Mesendoderm (in vitro differentiated cells): ENCODE data around the gene VASN.

ENCODE experiments used
- DNase-seq: peaks from one replicate; pipeline ENCODE4 v3.0.0; 2013
- H2AK5ac ChIP-seq: 2 replicates; pipeline ENCODE4 v1.6.1; 2013; ENCODE audit warnings: low read length, inconsistent platforms
- H2BK120ac ChIP-seq: 2 replicates; pipeline ENCODE4 v1.6.1; 2013; ENCODE audit warnings: low read depth, mild to moderate bottlenecking, low read length, moderate library complexity, mixed read lengths
- H2BK15ac ChIP-seq: replicated peaks from 2 replicates; pipeline ENCODE4 v1.6.1; 2013; ENCODE audit warnings: low read depth, mild to moderate bottlenecking, moderate library complexity
- H2BK5ac ChIP-seq: 2 replicates; pipeline ENCODE4 v1.6.1; 2013; ENCODE audit warnings: low read length, inconsistent platforms
- H3K18ac ChIP-seq: 2 replicates; pipeline ENCODE4 v1.6.1; 2013; ENCODE audit warnings: mild to moderate bottlenecking, low read length, mixed read lengths
- H3K23ac ChIP-seq: one replicate; pipeline ENCODE4 v1.6.1; 2013; ENCODE audit warnings: low read length
- H3K27ac ChIP-seq: 2 replicates; pipeline ENCODE4 v1.5.1; 2013; ENCODE audit warnings: low read depth, mild to moderate bottlenecking, inconsistent platforms, low read length, moderate library complexity
- H3K27me3 ChIP-seq: 2 replicates; pipeline ENCODE4 v1.6.1; 2013; ENCODE audit warnings: low read length, control low read depth, mild to moderate bottlenecking, inconsistent platforms; ENCODE audit not compliant: insufficient read depth, poor library complexity
- H3K36me3 ChIP-seq: 2 replicates; pipeline ENCODE4 v1.6.1; 2013; ENCODE audit warnings: low read length, inconsistent platforms; ENCODE audit not compliant: control insufficient read depth, insufficient read depth
- H3K4ac ChIP-seq: one replicate; pipeline ENCODE4 v1.6.1; 2013; ENCODE audit warnings: low read depth, mild to moderate bottlenecking, low read length, moderate library complexity
- H3K4me1 ChIP-seq: 2 replicates; pipeline ENCODE4 v1.6.1; 2013; ENCODE audit warnings: low read depth, low read length, inconsistent platforms; ENCODE audit not compliant: control insufficient read depth
- H3K4me2 ChIP-seq: 2 replicates; pipeline ENCODE4 v1.6.1; 2013; ENCODE audit warnings: low read length
- H3K4me3 ChIP-seq: 2 replicates; pipeline ENCODE4 v1.5.1; 2013; ENCODE audit warnings: mild to moderate bottlenecking, low read length
- H3K56ac ChIP-seq: one replicate; pipeline ENCODE4 v1.6.1; 2013; ENCODE audit warnings: low read length
- H3K79me1 ChIP-seq: 2 replicates; pipeline ENCODE4 v1.6.1; 2013; ENCODE audit warnings: low read length, inconsistent platforms
- H3K79me2 ChIP-seq: 2 replicates; pipeline ENCODE4 v1.6.1; 2013; ENCODE audit warnings: mild to moderate bottlenecking, low read length; ENCODE audit not compliant: control insufficient read depth, insufficient read depth
- H3K9ac ChIP-seq: 2 replicates; pipeline ENCODE4 v1.6.1; 2013; ENCODE audit warnings: low read length, inconsistent platforms
- H4K5ac ChIP-seq: one replicate; pipeline ENCODE4 v1.6.1; 2013; ENCODE audit warnings: low read length
- H4K8ac ChIP-seq: one replicate; pipeline ENCODE4 v1.6.1; 2013; ENCODE audit warnings: low read depth, mild to moderate bottlenecking, control low read depth, low read length, moderate library complexity
- WGBS: extraction: QIAGEN DNeasy Blood & Tissue Kit; methylation state at CpG from one replicate; pipeline ENCODE4 v1.1.7; 2013; ENCODE audit warnings: low lambda C conversion rate, missing lambda C conversion rate; ENCODE audit not compliant: insufficient coverage; ENCODE audit errors: extremely low coverage; 5-methylcytosine and 5-hydroxymethylcytosine counted together

VASN gene

DNA sequence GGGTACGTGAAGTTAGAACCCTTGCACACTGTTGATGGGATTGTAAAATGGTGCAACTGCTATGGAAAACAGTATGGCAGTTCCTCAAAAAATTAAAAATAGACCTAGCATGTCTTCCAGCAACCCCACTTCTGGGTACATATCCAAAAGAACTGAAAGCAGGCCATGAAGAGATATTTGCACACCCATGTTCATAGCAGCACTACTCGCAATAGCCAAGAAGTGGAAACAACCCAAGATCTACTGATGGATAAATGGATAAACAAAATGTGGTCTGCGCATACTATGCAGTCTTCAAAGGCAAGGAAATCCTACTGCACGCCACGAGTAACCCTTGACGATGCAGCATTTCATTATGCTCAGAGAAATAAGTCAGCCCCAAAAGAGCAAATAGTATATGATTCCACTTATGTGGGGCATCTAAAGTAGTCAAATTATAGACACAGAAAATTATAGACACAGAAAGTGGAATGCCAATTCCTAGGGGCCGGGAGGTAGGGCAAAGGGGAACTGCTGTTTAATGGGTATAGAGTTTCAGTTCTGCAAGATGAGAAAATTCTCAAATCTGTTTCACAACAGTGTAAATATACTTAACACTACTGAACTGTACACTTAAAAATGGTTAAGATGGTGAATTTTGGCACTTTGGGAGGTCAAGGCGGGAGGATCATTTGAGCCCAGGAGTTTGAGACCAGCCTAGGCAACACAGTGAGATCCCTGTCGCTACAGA is 27.5 kb downstream of the VASN start:
- Histone ChIP-seq H3K36me3 (no peaks in the 10 kb centered on the region), H3K23ac (no peak overlapping the region), H3K79me2 (no peaks in the 10 kb centered on the region), H3K27ac (no peak overlapping the region), H2BK120ac (no peak overlapping the region), H3K9ac (no peak overlapping the region), H3K4me1 (no peaks in the 10 kb centered on the region), H3K4ac (no peak overlapping the region), H4K5ac (no peak overlapping the region), H4K8ac (no peak overlapping the region), H3K56ac (no peak overlapping the region), H3K27me3 (no peaks in the 10 kb centered on the region), H3K4me2 (no peak overlapping the region), H3K4me3 (no peak overlapping the region), H2AK5ac (no peak overlapping the region), H2BK15ac (no peak overlapping the region), H3K18ac (no peak overlapping the region), H2BK5ac (no peak overlapping the region), H3K79me1 (no peaks in the 10 kb centered on the region)
- no CpG with 5 or more reads among the region's 9 CpGs for WGBS
- DNase-seq, result no peak

DNA sequence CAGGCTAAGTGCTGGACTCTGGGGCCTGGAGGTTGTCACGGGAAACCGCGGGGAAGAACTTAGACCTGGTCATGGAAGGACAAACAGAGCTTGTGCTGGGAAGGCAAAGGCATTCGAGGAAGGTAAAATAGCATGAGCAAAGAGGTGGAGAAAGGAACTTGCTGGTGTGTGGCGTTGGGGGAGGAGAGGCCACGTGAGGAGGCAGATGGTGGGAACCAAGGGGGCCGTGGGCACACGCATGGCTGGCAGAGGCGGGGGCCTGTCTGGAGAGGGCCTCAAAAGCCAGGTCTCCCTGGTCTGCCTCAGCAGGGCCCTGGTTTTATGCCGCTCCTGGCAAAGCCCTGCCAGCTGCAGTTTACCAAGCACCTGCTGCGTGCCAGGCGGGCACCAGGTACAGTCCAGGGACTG is 29.4 kb downstream of the VASN start:
- DNase-seq, result no peak

DNA sequence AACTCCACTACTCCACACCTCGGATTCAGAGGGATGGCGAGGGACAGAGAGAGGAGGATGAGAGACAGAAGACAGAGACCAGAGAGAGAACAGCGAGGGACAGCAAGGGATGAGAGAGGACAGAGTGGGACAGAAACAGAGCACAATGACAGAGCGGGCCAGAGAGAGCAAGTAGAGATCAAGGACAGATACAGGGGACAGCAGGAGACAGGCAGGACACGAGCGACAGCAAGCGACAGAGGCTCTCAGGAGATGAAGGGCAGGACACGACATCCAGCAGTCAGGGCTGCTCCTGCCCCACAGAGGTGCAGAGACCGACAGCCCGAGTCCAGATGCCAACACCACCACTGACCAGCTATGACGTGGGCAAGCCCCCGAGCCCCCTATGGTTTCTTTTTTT is 29.9 kb downstream of the VASN start:
- H3K18ac ChIP-seq, result no peak overlapping the region
- no peak overlapping the region for H3K4me2 ChIP-seq
- H4K8ac ChIP-seq, result no peak overlapping the region
- no peaks in the 10 kb centered on the region for H3K27me3 ChIP-seq
- H3K4ac ChIP-seq, result no peak overlapping the region
- H2BK5ac ChIP-seq, result no peak overlapping the region
- no peak overlapping the region for H2AK5ac ChIP-seq
- H3K27ac ChIP-seq, result no peak overlapping the region
- H3K56ac ChIP-seq, result no peak overlapping the region
- WGBS, result no CpG with 5 or more reads among the region's 12 CpGs
- no peak overlapping the region for H3K9ac ChIP-seq
- no peak overlapping the region for H3K23ac ChIP-seq
- no peaks in the 10 kb centered on the region for H3K36me3 ChIP-seq
- no peaks in the 10 kb centered on the region for H3K4me1 ChIP-seq
- H2BK15ac ChIP-seq, result no peak overlapping the region
- H3K79me2 ChIP-seq, result no peaks in the 10 kb centered on the region
- no peak overlapping the region for H4K5ac ChIP-seq
- no peak overlapping the region for H2BK120ac ChIP-seq
- no peak for DNase-seq
- no peaks in the 10 kb centered on the region for H3K79me1 ChIP-seq
- H3K4me3 ChIP-seq, result no peak overlapping the region

More for the DNA sequence above, 29.4 kb downstream of the VASN start:
- Histone ChIP-seq H3K18ac (no peak overlapping the region), H2BK5ac (no peak overlapping the region), H3K4ac (no peak overlapping the region), H3K4me1 (no peaks in the 10 kb centered on the region), H3K23ac (no peak overlapping the region), H3K56ac (no peak overlapping the region), H3K79me2 (no peaks in the 10 kb centered on the region), H2AK5ac (no peak overlapping the region), H3K79me1 (no peaks in the 10 kb centered on the region), H3K36me3 (no peaks in the 10 kb centered on the region), H4K8ac (no peak overlapping the region), H3K4me2 (no peak overlapping the region), H2BK120ac (no peak overlapping the region), H3K27ac (no peak overlapping the region), H4K5ac (no peak overlapping the region), H3K4me3 (no peak overlapping the region), H2BK15ac (no peak overlapping the region), H3K27me3 (no peaks in the 10 kb centered on the region), H3K9ac (no peak overlapping the region)
- no CpG with 5 or more reads among the region's 12 CpGs for WGBS

DNA sequence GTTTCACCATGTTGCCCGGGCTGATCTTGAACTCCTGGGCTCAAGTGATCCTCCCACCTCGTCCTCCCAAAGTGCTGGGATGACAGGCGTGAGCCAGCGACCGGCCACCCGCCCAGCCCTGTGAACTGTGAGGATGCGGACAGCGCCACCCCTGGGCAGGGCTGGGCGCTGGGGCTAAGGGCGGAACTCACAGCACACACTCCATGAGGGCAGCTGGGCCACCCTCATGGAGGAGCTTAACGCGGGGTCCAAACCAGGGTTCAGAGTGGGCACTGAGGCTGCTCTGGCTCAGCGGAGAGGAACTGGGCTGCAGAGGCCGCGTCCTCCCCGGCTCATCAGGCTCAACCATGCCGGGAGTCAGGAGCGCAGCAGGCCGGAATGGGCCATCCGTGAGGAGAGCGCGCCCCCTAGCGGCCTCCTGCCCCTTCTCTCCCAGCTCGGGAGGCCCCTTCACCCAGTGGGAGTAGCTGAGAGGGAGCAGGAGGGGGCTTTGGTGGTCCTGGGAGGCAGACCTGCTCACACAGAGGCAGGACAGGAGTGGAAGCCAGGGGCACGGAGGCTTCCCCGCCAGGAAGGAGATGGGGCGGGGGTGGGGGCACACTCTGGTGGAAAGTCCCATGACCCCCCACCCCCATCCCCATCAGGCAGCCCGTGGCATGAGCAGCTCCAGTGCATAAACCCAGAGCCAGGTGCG is 30.9 kb downstream of the VASN start:
- Histone ChIP-seq H3K79me2 (no peaks in the 10 kb centered on the region), H4K5ac (no peak overlapping the region), H3K27ac (no peak overlapping the region), H3K9ac (peak overlapping the region; percentile 63), H3K4ac (no peak overlapping the region), H3K36me3 (no peaks in the 10 kb centered on the region), H3K4me1 (no peaks in the 10 kb centered on the region), H4K8ac (no peak overlapping the region), H2AK5ac (no peak overlapping the region), H3K79me1 (no peaks in the 10 kb centered on the region), H3K27me3 (no peaks in the 10 kb centered on the region), H2BK5ac (no peak overlapping the region), H3K4me2 (no peak overlapping the region), H3K56ac (peak overlapping the region; percentile 82), H3K4me3 (no peak overlapping the region), H2BK15ac (no peak overlapping the region), H3K23ac (no peak overlapping the region), H2BK120ac (no peak overlapping the region), H3K18ac (no peak overlapping the region)
- DNase-seq, result peak; percentile 78
- no CpG with 5 or more reads among the region's 29 CpGs for WGBS

DNA sequence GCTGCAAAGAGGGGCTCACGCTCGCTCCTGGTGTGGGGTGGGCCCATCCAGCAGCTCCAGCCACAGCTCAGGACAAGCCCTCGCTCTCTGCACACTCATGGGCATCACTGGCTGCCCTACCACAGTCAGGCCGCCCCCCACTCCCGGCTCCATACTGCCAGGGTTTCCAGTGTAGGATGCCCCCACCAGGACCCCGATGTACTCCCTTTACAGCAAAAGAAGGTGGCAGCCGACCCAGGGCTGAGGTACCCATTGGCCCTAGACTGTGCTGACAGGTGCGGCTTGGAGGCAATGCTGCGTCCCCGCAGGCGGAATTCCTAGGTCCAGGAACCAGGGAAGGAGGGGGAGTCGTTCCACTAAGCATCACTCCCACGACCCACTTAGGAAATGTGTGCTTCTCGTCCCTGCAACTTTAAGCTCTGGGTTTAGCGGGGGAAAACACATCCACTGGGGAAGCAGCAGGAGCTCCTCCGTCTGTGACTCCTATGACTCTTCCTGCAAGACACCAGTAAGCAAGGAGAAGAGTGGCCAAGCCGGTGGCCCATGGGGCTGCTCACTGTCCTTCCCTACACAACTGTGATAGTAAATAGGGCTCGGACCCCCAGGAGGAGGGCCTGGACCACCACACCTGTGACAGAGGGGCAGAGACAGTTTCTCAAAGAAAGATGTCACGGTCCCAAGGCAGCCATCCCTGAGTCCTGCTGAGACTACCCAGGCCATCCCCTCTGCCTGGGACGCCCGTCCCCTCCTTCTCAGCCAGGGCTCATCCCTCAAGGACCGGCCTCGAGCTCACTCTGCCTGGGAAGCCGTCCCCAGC is 31.7 kb downstream of the VASN start:
- H3K4ac ChIP-seq, result no peak overlapping the region
- H2BK120ac ChIP-seq, result no peak overlapping the region
- H4K5ac ChIP-seq, result no peak overlapping the region
- H3K27ac ChIP-seq, result no peak overlapping the region
- H2BK15ac ChIP-seq, result no peak overlapping the region
- no peak overlapping the region for H2BK5ac ChIP-seq
- no peak overlapping the region for H3K4me2 ChIP-seq
- H3K9ac ChIP-seq, result no peak overlapping the region
- H3K23ac ChIP-seq, result no peak overlapping the region
- H3K36me3 ChIP-seq, result no peaks in the 10 kb centered on the region
- H3K27me3 ChIP-seq, result no peaks in the 10 kb centered on the region
- no peaks in the 10 kb centered on the region for H3K79me1 ChIP-seq
- no peak for DNase-seq
- no peaks in the 10 kb centered on the region for H3K79me2 ChIP-seq
- no peak overlapping the region for H4K8ac ChIP-seq
- H3K18ac ChIP-seq, result no peak overlapping the region
- no peak overlapping the region for H2AK5ac ChIP-seq
- no peak overlapping the region for H3K4me3 ChIP-seq
- WGBS, result no CpG with 5 or more reads among the region's 24 CpGs
- H3K56ac ChIP-seq, result no peak overlapping the region
- no peaks in the 10 kb centered on the region for H3K4me1 ChIP-seq
